Measurements from ENCODE around the gene DOCK2. TPM values are rescaled to one million over a fixed set of nuclear protein-coding genes. Genes with fewer than 3 reads are reported as not detected.

DOCK2 gene
- polyA plus RNA-seq, 3 donors = 57.5 to 178 (median 115) TPM

DNA sequence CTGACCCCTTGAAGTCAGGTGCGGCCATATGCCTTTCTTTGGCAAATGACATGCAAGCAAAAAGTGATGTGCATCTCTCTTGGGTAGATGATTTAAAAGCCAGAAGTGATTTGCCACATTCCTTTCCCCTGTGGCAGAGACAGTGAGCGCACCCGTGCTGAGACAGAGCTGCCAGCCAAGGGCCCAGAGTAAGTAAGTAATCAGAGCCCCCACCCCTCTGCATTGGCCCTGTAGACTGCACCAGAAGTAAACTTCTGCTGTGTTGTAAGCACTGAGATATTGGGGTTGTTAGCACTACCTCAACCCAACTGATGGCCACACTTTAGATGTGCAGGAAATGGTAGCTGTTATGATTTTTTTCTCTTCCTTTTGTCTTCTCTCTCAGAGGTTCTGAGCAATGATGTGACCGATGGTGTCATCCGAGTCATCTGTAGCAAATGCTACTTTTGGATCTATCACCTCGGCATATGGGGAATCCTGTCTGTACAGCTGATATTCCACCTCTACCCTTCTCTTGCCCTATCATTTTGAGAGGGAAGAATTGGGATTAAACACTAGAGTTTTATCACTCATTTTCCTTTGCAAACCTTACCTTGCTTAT lies 58.0 kb downstream of the DOCK2 start:
- no peaks in the 10 kb centered on the region for H3K4me1 ChIP-seq (ENCODE audit: control insufficient read depth in 1 of 2, insufficient read depth in 2 of 2, low read length in 2 of 2)
- no peak for TF ChIP-seq CTCF (IDR thresholded peaks at IDR 0.05)
- peak overlapping the region in 1 of 7 donors; percentile 37 for H3K27ac Mint-ChIP-seq
- H3K4me3 ChIP-seq (replicated peaks in 1 of 3; ENCODE audit: low read depth in 2 of 3, low read length in 3 of 3) = no peak overlapping the region
- no peak for DNase-seq
- H3K36me3 Mint-ChIP-seq = peaks cover 91 to 99% of the 10 kb centered on the region in 2 donors
- H3K9me3 Mint-ChIP-seq = no peaks in the 10 kb centered on the region
- no peak overlapping the region for H3K4me2 ChIP-seq (replicated peaks; ENCODE audit: extremely low read depth, low read length, poor library complexity, severe bottlenecking)
- H3K79me2 ChIP-seq (ENCODE audit: insufficient read depth, low read length) = peaks cover 3% of the 10 kb centered on the region
- peak overlapping the region in 1 of 2 donors; percentile 12 for H3K27ac ChIP-seq (ENCODE audit: low read depth in 1 of 2, low read length in 2 of 2)
- H3K27me3 ChIP-seq (ENCODE audit: control insufficient read depth in 2 of 2, insufficient read depth in 2 of 2, low read length in 2 of 2) = no peaks in the 10 kb centered on the region
- H4K20me1 ChIP-seq (ENCODE audit: insufficient read depth, low read length) = peaks cover 98% of the 10 kb centered on the region
- no peaks in the 10 kb centered on the region for H3K9me3 ChIP-seq (replicated peaks in 1 of 2; ENCODE audit: control insufficient read depth in 1 of 2, insufficient read depth in 1 of 2, low read length in 2 of 2)
- no peak overlapping the region for H2AFZ ChIP-seq (ENCODE audit: insufficient read depth, low read depth, low read length, poor library complexity, severe bottlenecking)
- intact Hi-C loops (cut with micrococcal nuclease) = no loop called here
- H3K36me3 ChIP-seq (replicated peaks in 1 of 2; ENCODE audit: control insufficient read depth in 1 of 2, insufficient read depth in 2 of 2, low read length in 2 of 2) = peaks cover 97 to 98% of the 10 kb centered on the region in 2 donors
- no peak overlapping the region for H3K9ac ChIP-seq (ENCODE audit: insufficient read depth, low read length, poor library complexity, severe bottlenecking)
- H3K4me1 Mint-ChIP-seq = no peaks in the 10 kb centered on the region
- H3K27me3 Mint-ChIP-seq (ENCODE audit: low read depth in 3 of 3) = peaks cover 0 to 1% (median 0%) of the 10 kb centered on the region in 3 donors
- 100% methylated on average over 1 of the region's 6 CpGs for WGBS (ENCODE audit: insufficient coverage)
- H3K4me3 Mint-ChIP-seq = no peak overlapping the region

DNA sequence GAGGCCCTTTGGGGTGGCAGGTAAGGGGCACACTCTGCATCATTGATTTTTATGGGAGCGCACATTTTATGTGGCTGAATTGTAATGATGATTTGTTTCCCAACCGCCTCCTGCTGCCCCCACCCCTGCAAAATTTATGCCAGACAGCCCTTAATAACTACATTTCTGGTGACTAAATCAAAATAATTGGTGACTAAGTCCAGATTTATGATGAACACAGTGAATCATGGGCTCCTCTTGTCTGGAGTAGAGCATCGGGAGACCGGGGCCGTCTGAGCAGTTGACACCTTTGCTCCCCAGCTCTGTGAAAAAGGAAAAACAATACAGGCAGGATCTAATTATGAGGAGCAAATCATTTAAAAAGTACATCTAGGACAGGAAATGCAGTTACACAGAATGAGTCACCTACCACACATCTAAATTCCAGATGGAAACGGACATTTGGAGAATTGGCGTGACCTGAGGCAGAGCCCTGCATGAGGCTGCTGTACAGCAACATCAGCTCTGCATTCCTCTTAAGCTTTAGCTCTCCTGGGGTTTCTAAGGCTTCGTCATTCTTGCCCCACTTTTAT lies 58.9 kb downstream of the DOCK2 start:
- peaks cover 97% of the 10 kb centered on the region for H4K20me1 ChIP-seq (ENCODE audit: insufficient read depth, low read length)
- peaks cover 89 to 97% of the 10 kb centered on the region in 2 donors for H3K36me3 Mint-ChIP-seq
- H3K27me3 ChIP-seq (ENCODE audit: control insufficient read depth in 2 of 2, insufficient read depth in 2 of 2, low read length in 2 of 2) = no peaks in the 10 kb centered on the region
- H3K4me3 ChIP-seq (replicated peaks in 1 of 3; ENCODE audit: low read depth in 2 of 3, low read length in 3 of 3) = no peak overlapping the region
- no peaks in the 10 kb centered on the region for H3K4me1 Mint-ChIP-seq
- H3K4me3 Mint-ChIP-seq = no peak overlapping the region
- no peak for DNase-seq
- H3K27ac ChIP-seq (ENCODE audit: low read depth in 1 of 2, low read length in 2 of 2) = no peak overlapping the region
- H3K9me3 ChIP-seq (replicated peaks in 1 of 2; ENCODE audit: control insufficient read depth in 1 of 2, insufficient read depth in 1 of 2, low read length in 2 of 2) = no peaks in the 10 kb centered on the region
- H3K27me3 Mint-ChIP-seq (ENCODE audit: low read depth in 3 of 3) = peaks cover 0 to 1% (median 0%) of the 10 kb centered on the region in 3 donors
- no peak overlapping the region for H3K4me2 ChIP-seq (replicated peaks; ENCODE audit: extremely low read depth, low read length, poor library complexity, severe bottlenecking)
- 81% methylated on average over 2 of the region's 8 CpGs for WGBS (ENCODE audit: insufficient coverage)
- peaks cover 3% of the 10 kb centered on the region for H3K79me2 ChIP-seq (ENCODE audit: insufficient read depth, low read length)
- H3K36me3 ChIP-seq (replicated peaks in 1 of 2; ENCODE audit: control insufficient read depth in 1 of 2, insufficient read depth in 2 of 2, low read length in 2 of 2) = peaks cover 96 to 97% of the 10 kb centered on the region in 2 donors
- no peak for TF ChIP-seq CTCF (IDR thresholded peaks at IDR 0.05)
- H3K4me1 ChIP-seq (ENCODE audit: control insufficient read depth in 1 of 2, insufficient read depth in 2 of 2, low read length in 2 of 2) = no peaks in the 10 kb centered on the region
- H2AFZ ChIP-seq (ENCODE audit: insufficient read depth, low read depth, low read length, poor library complexity, severe bottlenecking) = no peak overlapping the region
- no peak overlapping the region for H3K9ac ChIP-seq (ENCODE audit: insufficient read depth, low read length, poor library complexity, severe bottlenecking)
- H3K9me3 Mint-ChIP-seq = no peaks in the 10 kb centered on the region
- intact Hi-C loops (cut with micrococcal nuclease) = no loop called here
- H3K27ac Mint-ChIP-seq = peak overlapping the region in 3 of 7 donors; percentile 10 to 32 (median 19)

Data from CD14-positive monocyte (primary cell).